Measurements from ENCODE around the gene DCPS.

GRCh38 chr11:126322996-126323395 is 19.1 kb downstream of the DCPS start:
- no peak for TF ChIP-seq CTCF (IDR thresholded peaks at IDR 0.05; ENCODE audit: insufficient read depth, low read depth, low read length)
- TF ChIP-seq EZH2 (IDR thresholded peaks at IDR 0.05; ENCODE audit: insufficient read depth, low read length) = no peak

Data from astrocyte (in vitro differentiated cells and primary cell).